Fibroblast of lung (primary cell): ENCODE data around the gene CD300LB. TPM values are rescaled to one million over a fixed set of nuclear protein-coding genes. Genes with fewer than 3 reads are reported as not detected.
"Not testable (repeated sequence)": the region's sequence is repeated elsewhere in the genome, so short reads cannot be mapped to it uniquely, and the experiment has no call there.

Source experiments
- DNase-seq, 2 donors: peaks; one replicate each; pipeline versions ENCODE4 v3.0.0 to v3.0.0-alpha.2; 2010; ENCODE audit warnings: low read depth in 2 of 2
- H2AFZ ChIP-seq: 2 replicates; pipeline ENCODE4 v1.5.1; 2012; ENCODE audit warnings: low read length, control low read depth, inconsistent platforms
- H3K27ac ChIP-seq: 2 replicates; pipeline ENCODE4 v1.5.1; 2011; ENCODE audit warnings: low read length, control low read depth; ENCODE audit not compliant: insufficient read depth
- H3K27me3 ChIP-seq: 2 replicates; pipeline ENCODE4 v1.5.1; 2011; ENCODE audit warnings: mild to moderate bottlenecking, low read length; ENCODE audit not compliant: control insufficient read depth, insufficient read depth
- H3K36me3 ChIP-seq: 2 replicates; pipeline ENCODE4 v1.5.1; 2011; ENCODE audit warnings: low read length; ENCODE audit not compliant: control insufficient read depth, insufficient read depth
- H3K4me1 ChIP-seq: 2 replicates; pipeline ENCODE4 v1.5.1; 2011; ENCODE audit warnings: low read length; ENCODE audit not compliant: control insufficient read depth, insufficient read depth; ENCODE audit errors: extremely low read depth
- H3K4me2 ChIP-seq: 2 replicates; pipeline ENCODE4 v1.5.1; 2011; ENCODE audit warnings: low read length, control low read depth; ENCODE audit not compliant: insufficient read depth; ENCODE audit errors: extremely low read depth
- H3K4me3 ChIP-seq, 4 experiments: fragments of 200-600 bp in 1 of 4; sonication (generic) in 1 of 4; replicated peaks in 1 of 4; 2 replicates each; pipeline ENCODE4 v1.5.1; 2011 to 2016; ENCODE audit warnings: low read length in 4 of 4, low read depth in 3 of 4, mild to moderate bottlenecking in 3 of 4, control low read depth in 2 of 4, inconsistent platforms in 1 of 4, mixed read lengths in 1 of 4; ENCODE audit not compliant: insufficient read depth in 1 of 4; ENCODE audit errors: control extremely low read depth in 1 of 4
- H3K79me2 ChIP-seq: 2 replicates; pipeline ENCODE4 v1.5.1; 2012; ENCODE audit warnings: mild to moderate bottlenecking, low read length, inconsistent platforms; ENCODE audit not compliant: control insufficient read depth, insufficient read depth
- H3K9ac ChIP-seq: 2 replicates; pipeline ENCODE4 v1.5.1; 2011; ENCODE audit warnings: mild to moderate bottlenecking, low read length, control low read depth; ENCODE audit not compliant: insufficient read depth
- H3K9me3 ChIP-seq: 2 replicates; pipeline ENCODE4 v1.5.1; 2012; ENCODE audit warnings: low read depth, low read length; ENCODE audit not compliant: control insufficient read depth, insufficient read depth
- H4K20me1 ChIP-seq: 2 replicates; pipeline ENCODE4 v1.5.1; 2011; ENCODE audit warnings: low read length; ENCODE audit not compliant: control insufficient read depth, insufficient read depth; ENCODE audit errors: extremely low read depth
- EZH2 ChIP-seq: IDR thresholded peaks from 2 replicates; pipeline ENCODE4 v1.5.1; 2012; ENCODE audit warnings: low read length, control low read depth, mild to moderate bottlenecking; ENCODE audit errors: missing control alignments
- polyA plus RNA-seq, 2 donors: library from polyadenylated mRNA; depleted of rRNA in 1 of 2; stranded (reverse) in 1 of 2; unstranded in 1 of 2; fragments of >200 nt; gene quantifications; 2 replicates each; pipeline ENCODE4 v1.2.1, GENCODE V29; 2011 to 2012; ENCODE audit warnings: missing spikeins in 1 of 2
- total RNA-seq: library from RNA; depleted of rRNA; stranded (reverse); fragments of >200 nt; gene quantifications from 2 replicates; pipeline ENCODE4 v1.2.1, GENCODE V29; 2014
- TF ChIP-seq, protein P1 (sequence below), 2 donors: IDR thresholded peaks in 1 of 2; conservative IDR thresholded peaks in 1 of 2; 1 replicate in 1 of 2; 2 replicates in 1 of 2; pipeline ENCODE4 v1.5.1; 2011 to 2012; ENCODE audit warnings: low read length in 2 of 2, control low read depth in 1 of 2, inconsistent platforms in 1 of 2, low read depth in 1 of 2, mild to moderate bottlenecking in 1 of 2

The CD300LB gene
- total and polyA plus RNA-seq, 2 donors (not counting 1 experiment from before 2014, with no cell fraction given): not detected

- H3K4me1 ChIP-seq: no peaks in the 10 kb centered on the region
- no peak for TF ChIP-seq EZH2
- TF ChIP-seq, protein P1, sequence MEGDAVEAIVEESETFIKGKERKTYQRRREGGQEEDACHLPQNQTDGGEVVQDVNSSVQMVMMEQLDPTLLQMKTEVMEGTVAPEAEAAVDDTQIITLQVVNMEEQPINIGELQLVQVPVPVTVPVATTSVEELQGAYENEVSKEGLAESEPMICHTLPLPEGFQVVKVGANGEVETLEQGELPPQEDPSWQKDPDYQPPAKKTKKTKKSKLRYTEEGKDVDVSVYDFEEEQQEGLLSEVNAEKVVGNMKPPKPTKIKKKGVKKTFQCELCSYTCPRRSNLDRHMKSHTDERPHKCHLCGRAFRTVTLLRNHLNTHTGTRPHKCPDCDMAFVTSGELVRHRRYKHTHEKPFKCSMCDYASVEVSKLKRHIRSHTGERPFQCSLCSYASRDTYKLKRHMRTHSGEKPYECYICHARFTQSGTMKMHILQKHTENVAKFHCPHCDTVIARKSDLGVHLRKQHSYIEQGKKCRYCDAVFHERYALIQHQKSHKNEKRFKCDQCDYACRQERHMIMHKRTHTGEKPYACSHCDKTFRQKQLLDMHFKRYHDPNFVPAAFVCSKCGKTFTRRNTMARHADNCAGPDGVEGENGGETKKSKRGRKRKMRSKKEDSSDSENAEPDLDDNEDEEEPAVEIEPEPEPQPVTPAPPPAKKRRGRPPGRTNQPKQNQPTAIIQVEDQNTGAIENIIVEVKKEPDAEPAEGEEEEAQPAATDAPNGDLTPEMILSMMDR (conservative IDR thresholded peaks at IDR 0.05 in 1 of 2, IDR thresholded peaks at IDR 0.05 in 1 of 2; ENCODE audit: low read depth in 1 of 2, low read length in 2 of 2): no peak
- no peak for DNase-seq
- H3K9me3 ChIP-seq: no peaks in the 10 kb centered on the region
- no peak overlapping the region for H3K4me3 ChIP-seq
- no peak overlapping the region for H3K27ac ChIP-seq
- H2AFZ ChIP-seq: no peak overlapping the region
- H3K4me2 ChIP-seq: no peak overlapping the region
- H3K27me3 ChIP-seq: no peaks in the 10 kb centered on the region
- no peak overlapping the region for H3K9ac ChIP-seq
- no peaks in the 10 kb centered on the region for H3K79me2 ChIP-seq
- no peaks in the 10 kb centered on the region for H4K20me1 ChIP-seq
- no peaks in the 10 kb centered on the region for H3K36me3 ChIP-seq
Observed at GRCh38 chr17:74563358-74563757, 32.1 kb upstream of the CD300LB start.

DNA sequence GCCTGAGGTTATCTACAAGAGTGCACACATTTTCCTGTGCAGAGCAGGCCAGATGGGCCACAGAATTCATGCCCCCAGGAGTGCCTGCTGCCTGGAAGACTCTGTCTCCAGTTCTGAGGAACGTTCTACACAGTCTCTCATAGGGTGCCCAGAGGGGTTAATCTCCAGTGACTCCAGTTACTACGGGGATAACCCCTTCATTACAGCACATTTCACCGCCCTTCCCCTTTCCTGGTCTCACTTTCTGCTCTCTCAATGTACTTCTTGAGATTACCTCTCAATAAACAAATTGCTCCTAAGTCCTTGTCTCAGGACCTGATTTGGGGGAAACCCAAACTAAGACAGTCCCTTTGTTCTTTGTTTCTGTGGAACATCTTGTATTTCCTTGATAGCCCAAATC, 30.3 kb upstream of the CD300LB start:
- H3K4me3 ChIP-seq: no peak overlapping the region
- no peaks in the 10 kb centered on the region for H3K79me2 ChIP-seq

GRCh38 chr17:74558882-74559519, 27.7 kb upstream of the CD300LB start:
- Histone ChIP-seq H3K79me2 (no peaks in the 10 kb centered on the region), H3K36me3 (no peaks in the 10 kb centered on the region), H4K20me1 (no peaks in the 10 kb centered on the region), H3K4me3 (no peak overlapping the region), H3K9me3 (no peaks in the 10 kb centered on the region), H3K27ac (no peak overlapping the region), H3K4me2 (no peak overlapping the region), H2AFZ (no peak overlapping the region), H3K4me1 (no peaks in the 10 kb centered on the region), H3K9ac (no peak overlapping the region), H3K27me3 (no peaks in the 10 kb centered on the region)
- no peak for DNase-seq
- TF ChIP-seq, protein P1 (conservative IDR thresholded peaks at IDR 0.05 in 1 of 2, IDR thresholded peaks at IDR 0.05 in 1 of 2; ENCODE audit: low read depth in 1 of 2, low read length in 2 of 2): no peak
- TF ChIP-seq EZH2: no peak

More for the DNA sequence above, 30.3 kb upstream of the CD300LB start:
- TF ChIP-seq, protein P1 (conservative IDR thresholded peaks at IDR 0.05 in 1 of 2, IDR thresholded peaks at IDR 0.05 in 1 of 2; ENCODE audit: low read depth in 1 of 2, low read length in 2 of 2): no peak
- no peak for TF ChIP-seq EZH2
- H3K36me3 ChIP-seq: no peaks in the 10 kb centered on the region
- no peaks in the 10 kb centered on the region for H3K9me3 ChIP-seq
- no peak overlapping the region for H3K9ac ChIP-seq
- no peaks in the 10 kb centered on the region for H3K4me1 ChIP-seq
- no peak overlapping the region for H3K4me2 ChIP-seq
- no peaks in the 10 kb centered on the region for H3K27me3 ChIP-seq
- H3K27ac ChIP-seq: no peak overlapping the region
- DNase-seq: no peak
- no peak overlapping the region for H2AFZ ChIP-seq
- H4K20me1 ChIP-seq: no peaks in the 10 kb centered on the region

- not testable (repeated sequence) for H3K9ac ChIP-seq, DNase-seq, H3K9me3 ChIP-seq, H3K4me3 ChIP-seq, H4K20me1 ChIP-seq, H3K4me2 ChIP-seq, H3K27ac ChIP-seq, H3K27me3 ChIP-seq, H3K79me2 ChIP-seq, H2AFZ ChIP-seq, H3K4me1 ChIP-seq, H3K36me3 ChIP-seq
Observed at GRCh38 chr17:74558402-74558801, 27.1 kb upstream of the CD300LB start.
